GM12865 (cell line): Measurements from ENCODE around the gene IFT74.
A peak's percentile ranks its signal among the peaks of the same experiment; 100 is the strongest.

Experiments
- DNase-seq: peaks from one replicate; pipeline ENCODE4 v3.0.0; 2010; ENCODE audit warnings: low read depth
- H3K4me3 ChIP-seq: 2 replicates; pipeline ENCODE4 v1.5.1; 2011; ENCODE audit warnings: mild to moderate bottlenecking, low read depth, low read length, control low read depth
- CTCF ChIP-seq: IDR thresholded peaks from 2 replicates; pipeline ENCODE4 v1.5.1; 2011; ENCODE audit warnings: low read length, control low read depth, low read depth, inconsistent platforms; ENCODE audit not compliant: insufficient read depth; ENCODE audit errors: missing control alignments

IFT74 gene

DNA sequence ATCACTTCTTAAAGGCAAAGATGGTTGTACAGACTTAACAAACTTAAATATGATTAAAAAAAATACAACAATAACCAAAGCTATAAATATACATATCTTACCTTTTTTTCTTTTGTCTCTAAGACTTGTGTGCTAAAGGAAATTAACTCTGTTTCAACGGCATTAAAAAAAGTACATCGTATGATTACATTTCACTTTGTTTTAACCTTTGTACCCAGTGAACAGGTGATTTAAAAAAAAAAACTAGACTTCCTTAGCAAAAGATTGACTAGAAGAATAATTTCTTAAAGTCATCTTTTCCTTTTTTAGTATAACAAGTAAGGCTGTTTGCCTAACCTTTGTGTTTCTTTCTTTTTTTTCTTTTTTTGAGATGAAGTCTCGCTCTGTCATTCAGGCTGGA, 49.3 kb downstream of the IFT74 start, which contains the start of gene LRRC19:
Gene LRRC19 (minus strand): TSS at position 182 of the 400 bp plus-strand sequence. CDS start 5,978 bp downstream, outside the sequence.
- no peak for TF ChIP-seq CTCF
- no peak within 1 kb of the TSS for H3K4me3 ChIP-seq
- no peak for DNase-seq

- no peak overlapping the region for H3K4me3 ChIP-seq
- DNase-seq: no peak
- no peak for TF ChIP-seq CTCF
These were observed 63.4 kb downstream of the IFT74 start for GRCh38 chr9:27019589-27019988.

GRCh38 chr9:27022920-27023319, 66.7 kb downstream of the IFT74 start:
- H3K4me3 ChIP-seq: no peak overlapping the region
- no peak for TF ChIP-seq CTCF
- no peak for DNase-seq

DNA sequence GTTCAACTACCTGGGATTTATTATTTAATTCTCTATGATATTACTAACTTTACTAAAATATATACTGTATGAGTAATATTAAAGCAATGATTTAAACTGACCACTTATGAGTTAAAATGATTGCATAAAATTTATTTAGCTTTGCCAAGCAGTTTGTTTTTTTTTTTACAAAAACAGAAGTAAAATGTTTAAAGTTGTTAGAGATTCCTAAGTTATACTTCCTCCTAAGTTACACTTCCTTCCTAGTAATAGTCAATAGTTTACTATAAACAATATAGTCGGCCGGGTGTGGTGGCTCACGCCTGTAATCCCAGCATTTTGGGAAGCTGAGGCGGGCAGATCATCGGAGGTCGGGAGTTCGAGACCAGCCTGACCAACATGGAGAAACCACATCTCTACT, 73.0 kb downstream of the IFT74 start:
- no peak overlapping the region for H3K4me3 ChIP-seq
- DNase-seq: no peak
- no peak for TF ChIP-seq CTCF

DNA sequence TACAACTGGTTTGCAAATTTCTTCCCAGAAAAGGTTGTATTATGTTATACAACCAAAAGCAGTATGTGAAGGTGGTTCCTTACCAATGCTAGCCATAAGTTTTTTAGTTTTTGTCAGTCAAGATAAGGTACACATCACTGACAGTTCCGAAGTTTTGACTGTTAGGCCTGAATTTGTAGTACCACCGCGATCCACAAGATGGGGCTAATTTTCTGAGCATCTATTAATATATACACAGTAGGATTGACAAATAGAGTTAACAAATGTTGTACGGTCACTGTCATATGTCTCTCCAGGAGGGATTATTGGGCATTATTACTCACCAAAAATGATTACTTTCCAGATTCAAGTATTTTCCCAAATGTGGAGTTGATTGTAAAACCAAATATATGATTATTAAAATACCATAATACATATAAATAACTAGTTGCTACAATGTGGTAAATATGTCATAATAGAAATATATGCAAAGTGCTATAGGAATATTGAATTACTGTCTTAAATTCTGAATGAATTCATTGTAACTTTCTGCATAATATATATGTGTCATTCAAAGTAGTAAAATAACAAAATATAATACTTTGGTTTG, 77.7 kb downstream of the IFT74 start:
- peak; percentile 73 for TF ChIP-seq CTCF
- DNase-seq: peak; percentile 63

GRCh38 chr9:27037499-27037898, 81.3 kb downstream of the IFT74 start:
- no peak for DNase-seq
- no peak for TF ChIP-seq CTCF
- no peak overlapping the region for H3K4me3 ChIP-seq

More for the DNA sequence above, 77.7 kb downstream of the IFT74 start:
- no peak overlapping the region for H3K4me3 ChIP-seq

DNA sequence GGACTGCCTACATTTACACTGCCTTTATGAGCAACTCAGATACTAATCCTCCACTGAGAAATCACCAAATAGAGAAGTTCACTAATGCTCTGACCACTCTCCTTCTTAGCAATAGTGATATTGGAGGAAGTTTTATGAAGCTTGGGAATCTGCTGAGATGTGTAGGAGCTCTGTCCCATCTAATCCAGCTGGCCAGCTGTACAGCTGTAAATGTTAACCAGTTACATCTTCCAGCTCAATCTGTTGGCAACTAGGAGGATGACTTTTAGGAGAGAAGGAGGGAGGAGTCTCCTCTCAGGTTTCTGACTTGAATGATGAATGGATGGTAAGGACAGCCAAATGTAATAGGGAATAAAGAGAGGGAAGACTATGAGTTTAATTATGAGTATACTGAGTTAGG, 85.5 kb downstream of the IFT74 start:
- DNase-seq: no peak
- TF ChIP-seq CTCF: no peak
- H3K4me3 ChIP-seq: no peak overlapping the region
